GM23338 (cell line): ENCODE results near the gene MCM9.

Source experiments
- CREB1 ChIP-seq: fragments of 250-450 bp; sonication (Bioruptor Pico); IDR thresholded peaks from 2 replicates; pipeline ENCODE4 v1.5.0; 2020; ENCODE audit warnings: low read depth, mild to moderate bottlenecking, moderate library complexity
- CTCF ChIP-seq, 2 experiments: fragments of 200-600 bp in 1 of 2; sonication (generic) in 1 of 2; conservative IDR thresholded peaks; 2 replicates each; pipeline versions ENCODE4 v1.5.1 to v1.6.1; 2016 to 2017; ENCODE audit warnings: antibody characterized with exemption in 2 of 2, low read depth in 2 of 2, mild to moderate bottlenecking in 2 of 2, moderate library complexity in 1 of 2
- ETS1 ChIP-seq: IDR thresholded peaks from 2 replicates; pipeline ENCODE4 v1.6.1; 2016; ENCODE audit warnings: antibody characterized with exemption
- EZH2 ChIP-seq: fragments of 200-600 bp; sonication (generic); IDR thresholded peaks from one replicate; pipeline ENCODE4 v1.8.0; 2017; ENCODE audit warnings: antibody characterized with exemption, mild to moderate bottlenecking, low read depth; ENCODE audit not compliant: unreplicated experiment
- JUNB ChIP-seq: IDR thresholded peaks from one replicate; pipeline ENCODE4 v1.6.1; 2016; ENCODE audit warnings: antibody characterized with exemption; ENCODE audit not compliant: unreplicated experiment
- POLR2AphosphoS5 ChIP-seq: IDR thresholded peaks from 2 replicates; pipeline ENCODE4 v1.6.1; 2016; ENCODE audit warnings: antibody characterized with exemption, low read depth

- TF ChIP-seq CTCF (conservative IDR thresholded peaks at IDR 0.05; ENCODE audit: low read depth in 2 of 2) (no peak), CREB1 (no peak), EZH2 (no peak), POLR2AphosphoS5 (no peak), ETS1 (no peak), JUNB (no peak)
Measured at GRCh38 chr6:118873239-118873638, 61.7 kb downstream of the MCM9 start.
